Endodermal cell (in vitro differentiated cells): Measurements from ENCODE around the gene HAAO. TPM values are rescaled to one million over a fixed set of nuclear protein-coding genes. Genes with fewer than 3 reads are reported as not detected.

Experiments
- DNase-seq: peaks from one replicate; pipeline ENCODE4 v3.0.0-alpha.2; 2017
- H3K27ac ChIP-seq: 2 replicates; pipeline ENCODE4 v1.5.1; 2013; ENCODE audit warnings: mild to moderate bottlenecking, low read depth, low read length, moderate library complexity
- H3K27me3 ChIP-seq: 2 replicates; pipeline ENCODE4 v1.6.1; 2013; ENCODE audit warnings: mild to moderate bottlenecking, low read length, moderate library complexity; ENCODE audit not compliant: insufficient read depth, control insufficient read depth, poor library complexity, severe bottlenecking
- H3K36me3 ChIP-seq: 2 replicates; pipeline ENCODE4 v1.7.0; 2013; ENCODE audit warnings: mild to moderate bottlenecking, low read length, moderate library complexity; ENCODE audit not compliant: control insufficient read depth, insufficient read depth
- H3K4me1 ChIP-seq: one replicate; pipeline ENCODE4 v1.7.0; 2013; ENCODE audit warnings: low read length; ENCODE audit not compliant: control insufficient read depth, insufficient read depth
- H3K4me3 ChIP-seq: 2 replicates; pipeline ENCODE4 v1.5.1; 2013; ENCODE audit warnings: mild to moderate bottlenecking, low read length, moderate library complexity
- H3K9ac ChIP-seq: 2 replicates; pipeline ENCODE4 v1.6.1; 2013; ENCODE audit warnings: mild to moderate bottlenecking, low read length, moderate library complexity; ENCODE audit not compliant: poor library complexity, severe bottlenecking; ENCODE audit errors: extremely low read depth
- H3K9me3 ChIP-seq: 2 replicates; pipeline ENCODE4 v1.6.1; 2013; ENCODE audit warnings: mild to moderate bottlenecking, low read length, moderate library complexity; ENCODE audit not compliant: control insufficient read depth
- H3K27ac Mint-ChIP-seq: 2 replicates; pipeline ENCODE4 v1.8.0; 2020; ENCODE audit warnings: mixed read lengths
- H3K27me3 Mint-ChIP-seq: 2 replicates; pipeline ENCODE4 v1.8.0; 2021; ENCODE audit warnings: mild to moderate bottlenecking, mixed read lengths; ENCODE audit not compliant: insufficient read depth
- H3K36me3 Mint-ChIP-seq: 2 replicates; pipeline ENCODE4 v1.8.0; 2020; ENCODE audit warnings: low read depth, mixed read lengths
- H3K4me1 Mint-ChIP-seq: 2 replicates; pipeline ENCODE4 v1.8.0; 2020; ENCODE audit warnings: mixed read lengths
- H3K4me3 Mint-ChIP-seq: 2 replicates; pipeline ENCODE4 v1.8.0; 2020; ENCODE audit warnings: mild to moderate bottlenecking, moderate library complexity, mixed read lengths
- H3K9me3 Mint-ChIP-seq: 2 replicates; pipeline ENCODE4 v1.8.0; 2020; ENCODE audit warnings: mild to moderate bottlenecking, mixed read lengths
- WGBS, 2 experiments: methylation state at CpG; one replicate each; pipeline versions ENCODE4 v1.1.5 to v1.1.7; 2013; ENCODE audit warnings: missing lambda C conversion rate in 2 of 2, mixed read lengths in 1 of 2; ENCODE audit not compliant: insufficient coverage in 1 of 2, insufficient read length in 1 of 2; 5-methylcytosine and 5-hydroxymethylcytosine counted together
- total RNA-seq, 2 donors: library from RNA; stranded (reverse); fragmentation: NEBNext Ultra II Directional in 1 of 2; extraction: Animal tissue kit (Norgen Biotek cat#: 25700) in 1 of 2; gene quantifications; 2 replicates in 1 of 2; 3 replicates in 1 of 2; pipeline ENCODE4 v1.2.1, GENCODE V29; 2021
- TF ChIP-seq, protein P1 (sequence below): fragments of 200-600 bp; sonication (generic); conservative IDR thresholded peaks from 2 replicates; pipeline ENCODE4 v1.5.0; 2021; ENCODE audit warnings: antibody characterized with exemption, mild to moderate bottlenecking

Gene HAAO
- total RNA-seq, 2 donors from 2014 or later: 13.4 to 24.2 TPM

DNA sequence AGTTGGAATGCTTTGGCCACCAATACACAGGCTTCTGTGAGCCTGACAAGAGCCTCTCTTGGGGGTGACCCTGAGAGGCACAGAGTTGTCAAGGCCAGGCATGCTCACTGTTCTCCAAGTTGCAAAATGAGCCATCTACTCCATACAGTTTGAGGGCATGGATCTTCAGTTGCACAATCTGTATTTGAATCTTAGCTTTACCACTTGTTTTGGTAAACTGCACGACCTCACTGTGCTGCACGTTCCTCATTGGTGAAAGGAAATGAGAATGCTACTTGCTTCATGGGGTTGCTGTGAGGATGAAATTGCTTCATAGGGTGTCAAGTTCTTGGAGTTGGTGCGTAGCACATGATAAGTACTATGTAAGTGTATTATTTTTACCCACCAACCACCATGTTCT is 12.0 kb upstream of the HAAO start:
- Mint-ChIP-seq H3K9me3 (no peaks in the 10 kb centered on the region), H3K27me3 (peaks cover 31% of the 10 kb centered on the region), H3K4me3 (no peak overlapping the region), H3K36me3 (no peaks in the 10 kb centered on the region), H3K27ac (no peak overlapping the region), H3K4me1 (peaks cover 12% of the 10 kb centered on the region)
- Histone ChIP-seq H3K27me3 (peaks cover 40% of the 10 kb centered on the region), H3K4me3 (no peak overlapping the region), H3K36me3 (no peaks in the 10 kb centered on the region), H3K27ac (no peak overlapping the region), H3K9me3 (no peaks in the 10 kb centered on the region), H3K4me1 (peaks cover 4% of the 10 kb centered on the region), H3K9ac (no peak overlapping the region)
- DNase-seq: no peak
- TF ChIP-seq, protein P1, sequence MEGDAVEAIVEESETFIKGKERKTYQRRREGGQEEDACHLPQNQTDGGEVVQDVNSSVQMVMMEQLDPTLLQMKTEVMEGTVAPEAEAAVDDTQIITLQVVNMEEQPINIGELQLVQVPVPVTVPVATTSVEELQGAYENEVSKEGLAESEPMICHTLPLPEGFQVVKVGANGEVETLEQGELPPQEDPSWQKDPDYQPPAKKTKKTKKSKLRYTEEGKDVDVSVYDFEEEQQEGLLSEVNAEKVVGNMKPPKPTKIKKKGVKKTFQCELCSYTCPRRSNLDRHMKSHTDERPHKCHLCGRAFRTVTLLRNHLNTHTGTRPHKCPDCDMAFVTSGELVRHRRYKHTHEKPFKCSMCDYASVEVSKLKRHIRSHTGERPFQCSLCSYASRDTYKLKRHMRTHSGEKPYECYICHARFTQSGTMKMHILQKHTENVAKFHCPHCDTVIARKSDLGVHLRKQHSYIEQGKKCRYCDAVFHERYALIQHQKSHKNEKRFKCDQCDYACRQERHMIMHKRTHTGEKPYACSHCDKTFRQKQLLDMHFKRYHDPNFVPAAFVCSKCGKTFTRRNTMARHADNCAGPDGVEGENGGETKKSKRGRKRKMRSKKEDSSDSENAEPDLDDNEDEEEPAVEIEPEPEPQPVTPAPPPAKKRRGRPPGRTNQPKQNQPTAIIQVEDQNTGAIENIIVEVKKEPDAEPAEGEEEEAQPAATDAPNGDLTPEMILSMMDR: no peak
- 92% methylated on average over 2 of the region's 3 CpGs for WGBS, 2 experiments

DNA sequence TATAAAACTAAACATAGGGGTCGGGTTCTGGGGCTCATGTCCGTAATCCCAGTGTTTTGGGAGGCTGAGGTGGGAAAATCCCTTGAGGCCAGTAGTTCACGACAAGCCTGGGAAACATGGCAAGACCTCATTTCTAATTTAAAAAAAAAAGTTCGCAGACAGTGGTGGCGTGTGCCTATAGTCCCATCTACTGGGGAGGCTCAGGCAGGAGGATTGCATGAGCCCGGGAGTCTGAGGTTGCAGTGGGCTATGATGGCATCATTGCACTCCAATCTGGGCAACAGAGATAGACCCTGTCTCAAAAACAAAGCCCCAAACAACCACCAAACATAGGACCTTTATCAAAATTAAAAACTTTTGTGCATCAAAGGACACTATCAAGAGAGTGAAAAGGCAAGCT is 9.8 kb upstream of the HAAO start:
- Mint-ChIP-seq H3K9me3 (peaks cover 3% of the 10 kb centered on the region), H3K4me3 (no peak overlapping the region), H3K27me3 (peaks cover 37% of the 10 kb centered on the region), H3K36me3 (peaks cover 3% of the 10 kb centered on the region), H3K27ac (no peak overlapping the region), H3K4me1 (no peaks in the 10 kb centered on the region)
- no peak overlapping the region for H3K9ac ChIP-seq
- DNase-seq: no peak
- H3K9me3 ChIP-seq: peaks cover 6% of the 10 kb centered on the region
- peaks cover 48% of the 10 kb centered on the region for H3K27me3 ChIP-seq
- TF ChIP-seq, protein P1: no peak
- 94 to 98% methylated on average over 6 of the region's 6 CpGs for WGBS, 2 experiments
- no peaks in the 10 kb centered on the region for H3K36me3 ChIP-seq
- no peaks in the 10 kb centered on the region for H3K4me1 ChIP-seq
- no peak overlapping the region for H3K27ac ChIP-seq
- H3K4me3 ChIP-seq: no peak overlapping the region

DNA sequence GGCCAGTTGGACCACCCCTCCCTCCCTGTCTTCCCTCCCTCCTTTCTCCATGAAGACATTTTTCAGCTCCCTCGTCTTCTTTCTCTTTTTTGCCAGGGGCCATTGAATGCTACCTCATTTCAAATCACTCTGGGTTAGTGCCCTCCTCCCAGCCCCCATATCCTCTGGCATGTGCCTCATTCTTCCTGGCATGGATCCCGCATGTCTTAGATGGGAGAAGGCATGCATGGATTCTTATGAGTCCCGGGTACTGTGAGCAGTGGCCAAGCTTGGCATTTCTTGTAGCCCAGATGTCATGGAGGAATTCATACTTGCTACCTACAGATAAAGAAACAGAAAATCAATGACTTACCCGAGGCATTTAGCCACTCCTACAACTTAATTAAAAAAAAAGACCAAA is 9.0 kb upstream of the HAAO start:
- H3K27ac ChIP-seq: no peak overlapping the region
- H3K4me3 ChIP-seq: no peak overlapping the region
- H3K27me3 Mint-ChIP-seq: peaks cover 37% of the 10 kb centered on the region
- H3K4me3 Mint-ChIP-seq: no peak overlapping the region
- no peaks in the 10 kb centered on the region for H3K36me3 ChIP-seq
- no peaks in the 10 kb centered on the region for H3K4me1 ChIP-seq
- 85 to 91% methylated on average over 3 to 4 of the region's 4 CpGs for WGBS, 2 experiments
- H3K27me3 ChIP-seq: peaks cover 50% of the 10 kb centered on the region
- H3K27ac Mint-ChIP-seq: no peak overlapping the region
- peaks cover 4% of the 10 kb centered on the region for H3K9me3 Mint-ChIP-seq
- no peak for DNase-seq
- H3K36me3 Mint-ChIP-seq: peaks cover 4% of the 10 kb centered on the region
- no peaks in the 10 kb centered on the region for H3K4me1 Mint-ChIP-seq
- TF ChIP-seq, protein P1: no peak
- no peak overlapping the region for H3K9ac ChIP-seq
- peaks cover 10% of the 10 kb centered on the region for H3K9me3 ChIP-seq
